NT2/D1 (cell line): ENCODE data around the gene GSTM4.
A peak's percentile ranks its signal among the peaks of the same experiment; 100 is the strongest.

ENCODE experiments used
- SUZ12 ChIP-seq: IDR thresholded peaks from 2 replicates; pipeline ENCODE4 v1.6.1; 2011; ENCODE audit not compliant: insufficient read length, insufficient read depth; ENCODE audit errors: extremely low read depth
- YY1 ChIP-seq: IDR thresholded peaks from 2 replicates; pipeline ENCODE4 v1.6.1; 2011; ENCODE audit not compliant: insufficient read length, insufficient read depth
- ZNF274 ChIP-seq: IDR thresholded peaks from 2 replicates; pipeline ENCODE4 v1.6.1; 2011; ENCODE audit warnings: mild to moderate bottlenecking, low read depth, low read length

GRCh38 chr1:109619576-109620400, 36.1 kb upstream of the GSTM4 start, which contains the start of the genes AMPD2 and GNAT2:
- TF ChIP-seq YY1: peak; percentile 31
- no peak for TF ChIP-seq SUZ12
- no peak for TF ChIP-seq ZNF274
